D721Med (cell line): ENCODE measurements around the gene MOB3B.

Source experiments
- DNase-seq: peaks from one replicate; pipeline ENCODE4 v3.0.0; 2011; ENCODE audit warnings: low spot score; ENCODE audit not compliant: insufficient read length
- FAIRE-seq: peaks from 2 replicates; lab custom pipeline; 2011; peaks lifted over from hg19 to GRCh38; lab: Jason Lieb, UNC
- TF ChIP-seq, protein P1 (sequence below): IDR thresholded peaks from 2 replicates; pipeline ENCODE4 v1.5.1; 2012; ENCODE audit warnings: mild to moderate bottlenecking, control low read depth; ENCODE audit not compliant: insufficient read depth; ENCODE audit errors: missing control alignments

Gene MOB3B

DNA sequence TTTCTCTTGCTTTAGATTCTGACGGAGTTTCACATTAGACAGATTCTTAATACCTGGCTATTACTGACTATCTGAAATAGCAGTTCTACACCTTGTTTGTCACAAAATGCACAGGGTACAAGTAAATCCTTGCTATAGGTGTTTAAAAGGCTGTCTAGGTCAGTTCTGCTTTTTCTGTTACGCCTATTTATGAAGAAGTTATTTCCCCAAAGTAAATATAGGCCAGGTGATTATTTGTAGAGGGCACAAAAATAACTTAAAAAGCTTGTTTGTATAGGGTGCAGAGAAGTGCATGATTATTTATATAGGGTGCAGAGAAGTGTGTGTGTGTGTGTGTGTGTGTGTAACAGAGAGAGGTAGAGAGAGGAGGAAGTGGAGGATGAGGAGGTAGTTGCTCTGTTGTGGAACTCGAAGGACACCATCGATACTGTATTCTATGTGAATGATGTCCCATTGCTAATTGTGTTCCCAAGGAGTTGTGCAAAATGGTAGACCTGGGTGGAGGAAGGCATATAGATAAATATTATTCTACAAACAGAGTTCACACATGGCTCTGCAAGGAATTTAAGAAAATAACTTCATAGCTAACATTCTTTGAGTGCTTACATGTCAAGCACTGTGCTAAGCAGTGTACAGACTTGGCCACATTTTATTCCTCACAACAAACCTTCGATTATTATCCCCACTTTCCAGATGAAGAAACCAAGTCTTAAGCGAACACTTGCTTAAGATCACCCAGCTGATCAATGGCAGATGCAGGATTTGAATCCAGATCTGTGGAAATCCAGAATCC is 136.4 kb downstream of the MOB3B start:
- FAIRE-seq = no peak
- TF ChIP-seq, protein P1, sequence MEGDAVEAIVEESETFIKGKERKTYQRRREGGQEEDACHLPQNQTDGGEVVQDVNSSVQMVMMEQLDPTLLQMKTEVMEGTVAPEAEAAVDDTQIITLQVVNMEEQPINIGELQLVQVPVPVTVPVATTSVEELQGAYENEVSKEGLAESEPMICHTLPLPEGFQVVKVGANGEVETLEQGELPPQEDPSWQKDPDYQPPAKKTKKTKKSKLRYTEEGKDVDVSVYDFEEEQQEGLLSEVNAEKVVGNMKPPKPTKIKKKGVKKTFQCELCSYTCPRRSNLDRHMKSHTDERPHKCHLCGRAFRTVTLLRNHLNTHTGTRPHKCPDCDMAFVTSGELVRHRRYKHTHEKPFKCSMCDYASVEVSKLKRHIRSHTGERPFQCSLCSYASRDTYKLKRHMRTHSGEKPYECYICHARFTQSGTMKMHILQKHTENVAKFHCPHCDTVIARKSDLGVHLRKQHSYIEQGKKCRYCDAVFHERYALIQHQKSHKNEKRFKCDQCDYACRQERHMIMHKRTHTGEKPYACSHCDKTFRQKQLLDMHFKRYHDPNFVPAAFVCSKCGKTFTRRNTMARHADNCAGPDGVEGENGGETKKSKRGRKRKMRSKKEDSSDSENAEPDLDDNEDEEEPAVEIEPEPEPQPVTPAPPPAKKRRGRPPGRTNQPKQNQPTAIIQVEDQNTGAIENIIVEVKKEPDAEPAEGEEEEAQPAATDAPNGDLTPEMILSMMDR = no peak
- DNase-seq = no peak

DNA sequence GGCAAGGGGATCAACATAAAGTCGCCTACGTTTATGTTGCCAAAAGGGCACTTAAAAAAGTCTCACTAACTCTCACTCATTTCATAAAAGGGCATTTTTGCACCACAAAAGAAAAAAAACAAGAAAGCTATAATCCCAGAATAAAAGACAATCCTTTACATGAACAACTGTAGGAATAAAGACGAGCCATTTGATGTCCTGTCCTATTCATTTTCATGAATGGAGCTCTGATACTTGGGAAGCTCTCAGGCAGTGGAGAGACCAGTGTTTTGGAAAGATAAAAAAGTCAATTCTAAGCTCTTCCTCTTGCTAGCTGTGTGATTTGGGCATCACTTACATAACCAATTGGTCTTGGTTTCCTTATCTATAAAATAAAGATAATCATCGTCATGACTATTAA is 137.2 kb downstream of the MOB3B start:
- FAIRE-seq = no peak
- TF ChIP-seq, protein P1 = no peak
- no peak for DNase-seq

DNA sequence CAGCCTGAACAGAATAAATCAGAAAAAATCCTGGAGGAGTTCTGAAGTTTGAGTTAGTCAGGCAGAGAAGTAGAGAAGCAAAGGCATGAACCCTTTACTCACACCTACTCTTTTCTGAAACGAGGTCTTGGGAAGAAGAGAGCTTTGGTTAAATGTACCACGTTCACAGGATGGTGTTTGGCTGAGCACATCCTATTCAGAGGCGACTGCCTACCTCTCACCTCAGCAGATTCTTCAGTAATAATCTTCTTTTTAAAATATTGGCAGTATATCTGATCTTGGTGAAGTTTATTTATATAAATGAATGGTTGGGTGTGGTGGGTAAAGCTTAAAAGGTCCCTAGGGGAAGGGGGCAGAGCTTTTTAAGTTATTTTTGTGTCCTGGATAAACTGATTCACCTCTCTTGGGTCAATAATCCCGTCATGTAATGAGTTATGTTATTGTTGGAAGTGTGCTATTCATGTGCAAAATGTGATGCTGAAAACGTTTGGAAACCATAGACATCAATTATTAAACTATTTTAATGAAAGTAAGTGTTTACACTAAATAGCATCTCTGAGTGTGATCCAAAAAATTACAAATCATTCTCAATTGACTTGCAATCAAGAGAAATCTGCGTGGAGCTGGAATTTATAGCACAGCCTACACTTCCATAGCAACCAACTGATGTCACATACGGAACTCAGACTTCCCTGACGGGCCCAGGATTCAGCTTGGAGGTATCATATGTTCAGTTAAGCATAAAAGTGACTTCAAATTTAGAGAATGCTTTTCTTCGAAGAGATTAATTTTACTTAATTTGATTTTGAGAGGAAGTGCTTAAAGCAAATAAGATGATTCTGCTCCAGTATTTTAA is 138.3 kb downstream of the MOB3B start:
- FAIRE-seq = no peak
- DNase-seq = no peak
- TF ChIP-seq, protein P1 = no peak

DNA sequence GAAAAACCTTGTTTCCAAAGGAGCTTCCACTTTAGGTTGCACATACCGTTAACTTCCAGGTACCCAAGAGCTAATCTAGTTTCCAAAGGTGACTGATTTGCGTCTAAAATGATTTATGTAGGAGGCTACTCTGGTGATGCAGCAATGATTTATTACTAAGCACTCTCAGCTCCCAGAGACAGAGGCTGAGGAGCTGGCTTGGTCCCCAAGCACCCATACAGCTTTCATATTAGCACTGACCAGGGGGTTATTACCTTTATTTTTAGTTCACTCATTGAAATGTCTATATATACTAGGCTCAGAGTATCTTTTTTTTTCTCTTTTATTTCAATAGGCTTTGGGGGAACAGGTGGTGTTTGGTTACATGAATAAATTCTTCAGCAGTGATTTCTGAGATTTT is 141.5 kb downstream of the MOB3B start:
- no peak for DNase-seq
- TF ChIP-seq, protein P1 = no peak
- FAIRE-seq = no peak

DNA sequence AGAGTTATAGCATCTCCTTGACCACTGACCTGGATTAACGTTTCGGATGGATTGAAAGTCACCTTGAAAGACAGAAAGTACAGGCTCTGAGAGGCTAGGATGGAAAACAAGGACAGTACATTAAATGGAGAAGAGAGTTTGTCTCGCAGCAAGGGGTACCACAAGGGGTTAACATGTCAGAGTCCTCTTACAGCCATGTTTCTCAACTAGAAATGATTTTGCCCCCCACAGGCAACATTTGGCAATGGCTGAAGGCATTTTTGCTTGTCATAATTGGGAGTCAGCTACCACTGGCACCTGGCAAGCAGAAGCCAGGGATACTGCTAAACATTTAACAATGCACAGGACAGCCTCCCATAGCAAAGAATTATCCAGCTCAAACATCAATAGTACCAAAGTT is 141.9 kb downstream of the MOB3B start:
- FAIRE-seq (no peak), DNase-seq (no peak)
- TF ChIP-seq, protein P1 = no peak

GRCh38 chr9:27386571-27387091 is 143.0 kb downstream of the MOB3B start:
- FAIRE-seq (no peak), DNase-seq (no peak)
- TF ChIP-seq, protein P1 = no peak
